IPS-18a (cell line): Measurements from ENCODE around the gene TBC1D8.
"Not testable (repeated sequence)": the region's sequence is repeated elsewhere in the genome, so short reads cannot be mapped to it uniquely, and the experiment has no call there.

Experiments used
- H3K27ac ChIP-seq: one replicate; pipeline ENCODE4 v1.5.1; 2013; ENCODE audit warnings: low read length
- H3K27me3 ChIP-seq: one replicate; pipeline ENCODE4 v1.6.1; 2013; ENCODE audit warnings: mild to moderate bottlenecking, low read length; ENCODE audit not compliant: control insufficient read depth, insufficient read depth
- H3K36me3 ChIP-seq: one replicate; pipeline ENCODE4 v1.6.1; 2013; ENCODE audit warnings: low read depth, low read length; ENCODE audit not compliant: control insufficient read depth
- H3K4me1 ChIP-seq: one replicate; pipeline ENCODE4 v1.6.1; 2013; ENCODE audit warnings: low read depth, low read length; ENCODE audit not compliant: control insufficient read depth
- H3K4me3 ChIP-seq: one replicate; pipeline ENCODE4 v1.5.1; 2013; ENCODE audit warnings: low read length
- H3K9ac ChIP-seq: one replicate; pipeline ENCODE4 v1.6.1; 2013; ENCODE audit warnings: mild to moderate bottlenecking, low read length, moderate library complexity
- H3K9me3 ChIP-seq: one replicate; pipeline ENCODE4 v1.6.1; 2013; ENCODE audit warnings: low read depth, low read length; ENCODE audit not compliant: control insufficient read depth

The TBC1D8 gene

GRCh38 chr2:101080211-101081068 is 70.7 kb downstream of the TBC1D8 start:
- Histone ChIP-seq H3K27ac (no peak overlapping the region), H3K9ac (no peak overlapping the region), H3K9me3 (no peaks in the 10 kb centered on the region), H3K27me3 (no peaks in the 10 kb centered on the region), H3K4me1 (no peaks in the 10 kb centered on the region), H3K4me3 (no peak overlapping the region), H3K36me3 (no peaks in the 10 kb centered on the region)

DNA sequence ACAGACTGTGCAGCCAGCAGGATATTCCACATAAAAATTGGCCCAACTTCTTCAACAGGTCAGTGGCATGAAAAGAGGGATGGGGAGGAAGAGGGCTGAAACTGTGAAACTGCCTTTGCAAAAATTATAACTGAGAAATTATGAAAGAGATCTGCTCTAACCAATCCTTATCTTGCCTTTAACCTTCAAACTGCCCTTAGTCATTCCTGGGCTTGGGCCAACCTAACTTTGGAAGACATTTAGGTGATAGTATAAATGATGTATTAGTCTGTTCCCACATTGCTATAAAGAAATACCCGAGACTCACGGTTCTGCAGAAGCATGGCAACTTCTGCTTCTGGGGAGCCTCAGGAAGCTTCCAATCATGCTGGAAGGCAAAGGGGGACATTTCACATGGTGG is 74.6 kb downstream of the TBC1D8 start:
- H3K27ac ChIP-seq = no peak overlapping the region
- peaks cover 4% of the 10 kb centered on the region for H3K9me3 ChIP-seq
- no peaks in the 10 kb centered on the region for H3K4me1 ChIP-seq

DNA sequence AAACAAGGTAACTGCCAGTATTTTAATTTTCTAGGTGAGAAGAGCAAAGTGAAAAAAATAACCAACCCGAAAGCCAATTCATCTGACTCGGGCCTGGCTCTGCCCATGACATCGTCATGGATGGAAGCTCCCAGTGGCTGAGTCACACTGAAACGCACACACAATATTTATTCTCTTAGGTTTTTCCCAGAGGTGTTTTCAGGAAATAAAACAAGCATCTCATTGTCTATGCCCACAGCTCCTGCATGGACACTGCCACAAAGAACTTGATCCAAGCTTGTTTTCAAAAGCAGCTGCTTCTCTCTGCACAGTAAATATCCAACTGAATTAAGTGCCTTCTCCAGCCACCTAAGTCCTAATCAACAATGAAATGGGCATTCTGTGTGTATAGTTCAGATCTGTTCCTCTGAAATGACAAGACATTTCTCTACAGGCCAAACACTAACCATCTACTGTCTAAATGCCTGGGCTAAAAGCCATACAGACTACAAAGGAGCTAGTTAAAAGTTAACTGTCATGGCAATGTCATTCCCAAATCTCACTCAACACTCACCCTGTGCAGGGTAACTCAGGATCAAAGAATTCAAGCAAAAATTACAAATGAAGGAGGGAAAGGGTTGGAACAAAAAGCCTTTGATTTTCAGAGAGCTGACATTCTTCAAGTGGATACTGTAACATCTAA is 86.2 kb downstream of the TBC1D8 start:
- no peak overlapping the region for H3K27ac ChIP-seq

More for the DNA sequence above, 74.6 kb downstream of the TBC1D8 start:
- no peak overlapping the region for H3K4me3 ChIP-seq
- no peak overlapping the region for H3K9ac ChIP-seq
- no peaks in the 10 kb centered on the region for H3K27me3 ChIP-seq
- H3K36me3 ChIP-seq = no peaks in the 10 kb centered on the region

GRCh38 chr2:101064505-101064867 is 86.7 kb downstream of the TBC1D8 start:
- H3K27ac ChIP-seq = no peak overlapping the region

More for the DNA sequence above, 86.2 kb downstream of the TBC1D8 start:
- Histone ChIP-seq H3K9me3 (no peaks in the 10 kb centered on the region), H3K9ac (no peak overlapping the region), H3K4me1 (no peaks in the 10 kb centered on the region), H3K4me3 (no peak overlapping the region), H3K27me3 (no peaks in the 10 kb centered on the region), H3K36me3 (no peaks in the 10 kb centered on the region)

GRCh38 chr2:101064125-101064502 is 87.1 kb downstream of the TBC1D8 start:
- Histone ChIP-seq H3K9ac (no peak overlapping the region), H3K4me3 (no peak overlapping the region), H3K27ac (no peak overlapping the region), H3K4me1 (no peaks in the 10 kb centered on the region), H3K9me3 (no peaks in the 10 kb centered on the region), H3K27me3 (no peaks in the 10 kb centered on the region), H3K36me3 (no peaks in the 10 kb centered on the region)

More at GRCh38 chr2:101064505-101064867, 86.7 kb downstream of the TBC1D8 start:
- Histone ChIP-seq H3K4me3 (no peak overlapping the region), H3K4me1 (no peaks in the 10 kb centered on the region), H3K36me3 (no peaks in the 10 kb centered on the region), H3K27me3 (no peaks in the 10 kb centered on the region), H3K9me3 (no peaks in the 10 kb centered on the region), H3K9ac (no peak overlapping the region)

- H3K4me3 ChIP-seq = no peak overlapping the region
- H3K27ac ChIP-seq = no peak overlapping the region
- no peaks in the 10 kb centered on the region for H3K4me1 ChIP-seq
- no peaks in the 10 kb centered on the region for H3K36me3 ChIP-seq
- no peak overlapping the region for H3K9ac ChIP-seq
- no peaks in the 10 kb centered on the region for H3K27me3 ChIP-seq
- H3K9me3 ChIP-seq = no peaks in the 10 kb centered on the region
Observed at GRCh38 chr2:101063352-101064124, 87.6 kb downstream of the TBC1D8 start.

GRCh38 chr2:101058386-101058785 is 92.8 kb downstream of the TBC1D8 start:
- Histone ChIP-seq H3K9me3 (no peaks in the 10 kb centered on the region), H3K36me3 (peaks cover 4% of the 10 kb centered on the region), H3K9ac (no peak overlapping the region), H3K27me3 (no peaks in the 10 kb centered on the region), H3K4me1 (no peaks in the 10 kb centered on the region), H3K4me3 (no peak overlapping the region), H3K27ac (no peak overlapping the region)

- Histone ChIP-seq H3K9me3 (no peaks in the 10 kb centered on the region), H3K36me3 (peaks cover 4% of the 10 kb centered on the region), H3K27me3 (no peaks in the 10 kb centered on the region), H3K4me1 (no peaks in the 10 kb centered on the region), H3K27ac (no peak overlapping the region), H3K4me3 (no peak overlapping the region), H3K9ac (no peak overlapping the region)
Observed at GRCh38 chr2:101057051-101057933, 93.9 kb downstream of the TBC1D8 start.

DNA sequence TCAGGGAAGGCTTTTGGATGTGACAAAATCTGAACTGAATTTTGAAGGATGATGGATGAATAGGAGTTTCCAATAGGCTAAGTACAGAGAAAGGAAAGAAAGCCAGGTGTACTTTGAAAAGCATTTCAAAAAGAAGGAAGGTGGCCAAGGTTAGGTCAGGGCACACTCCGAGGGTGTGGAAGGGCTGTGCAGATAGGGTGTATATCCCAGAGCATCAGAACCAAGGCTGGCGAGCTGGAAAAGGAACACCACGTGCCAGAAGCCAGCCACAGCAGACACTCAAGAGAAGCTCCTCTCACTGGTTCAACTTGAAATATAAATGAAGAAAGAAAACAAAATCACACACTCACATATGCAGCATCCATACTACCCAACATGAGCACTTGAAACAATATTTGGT is 98.1 kb downstream of the TBC1D8 start:
- H3K27ac ChIP-seq = no peak overlapping the region
- no peak overlapping the region for H3K9ac ChIP-seq
- H3K9me3 ChIP-seq = no peaks in the 10 kb centered on the region
- no peak overlapping the region for H3K4me3 ChIP-seq
- H3K4me1 ChIP-seq = no peaks in the 10 kb centered on the region
- H3K27me3 ChIP-seq = no peaks in the 10 kb centered on the region
- H3K36me3 ChIP-seq = peaks cover 4% of the 10 kb centered on the region

DNA sequence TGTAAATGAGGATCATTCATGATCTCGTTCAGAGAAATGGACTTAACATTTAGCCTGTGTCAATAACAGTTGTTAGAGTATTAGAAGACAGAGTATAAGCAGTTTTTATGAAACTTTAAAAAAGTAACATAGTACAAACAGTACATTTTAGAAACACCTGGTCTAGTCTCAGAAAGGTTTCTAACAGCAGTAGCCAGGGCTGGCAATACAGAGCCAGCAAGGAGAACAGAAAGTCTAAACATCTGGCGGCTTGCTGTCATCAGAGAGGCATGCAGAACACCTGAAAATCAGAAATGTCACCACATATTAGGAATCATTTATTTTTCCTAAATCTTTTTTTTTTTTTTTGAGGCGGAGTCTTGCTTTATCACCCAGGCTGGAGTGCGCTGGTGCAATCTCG is 99.0 kb downstream of the TBC1D8 start:
- Histone ChIP-seq H3K4me1 (no peaks in the 10 kb centered on the region), H3K27ac (no peak overlapping the region), H3K9me3 (no peaks in the 10 kb centered on the region), H3K36me3 (peaks cover 4% of the 10 kb centered on the region), H3K27me3 (no peaks in the 10 kb centered on the region), H3K9ac (no peak overlapping the region), H3K4me3 (no peak overlapping the region)

GRCh38 chr2:101050886-101051285 is 100.3 kb downstream of the TBC1D8 start:
- not testable (repeated sequence) for H3K9me3 ChIP-seq, H3K27me3 ChIP-seq, H3K4me3 ChIP-seq, H3K36me3 ChIP-seq, H3K4me1 ChIP-seq, H3K9ac ChIP-seq, H3K27ac ChIP-seq
